GM23248 (cell line): Measurements from ENCODE around the gene HSPA6.

Experiments used
- EZH2 ChIP-seq: fragments of 200-600 bp; sonication (generic); IDR thresholded peaks from 2 replicates; pipeline ENCODE4 v1.6.1; 2018; ENCODE audit warnings: antibody characterized with exemption, mild to moderate bottlenecking; ENCODE audit not compliant: insufficient read depth, poor library complexity, severe bottlenecking
- EZH2phosphoT487 ChIP-seq: fragments of 200-600 bp; sonication (generic); IDR thresholded peaks from 2 replicates; pipeline ENCODE4 v1.6.1; 2018; ENCODE audit warnings: antibody characterized with exemption, moderate library complexity, mild to moderate bottlenecking, low read depth; ENCODE audit not compliant: insufficient read depth

DNA sequence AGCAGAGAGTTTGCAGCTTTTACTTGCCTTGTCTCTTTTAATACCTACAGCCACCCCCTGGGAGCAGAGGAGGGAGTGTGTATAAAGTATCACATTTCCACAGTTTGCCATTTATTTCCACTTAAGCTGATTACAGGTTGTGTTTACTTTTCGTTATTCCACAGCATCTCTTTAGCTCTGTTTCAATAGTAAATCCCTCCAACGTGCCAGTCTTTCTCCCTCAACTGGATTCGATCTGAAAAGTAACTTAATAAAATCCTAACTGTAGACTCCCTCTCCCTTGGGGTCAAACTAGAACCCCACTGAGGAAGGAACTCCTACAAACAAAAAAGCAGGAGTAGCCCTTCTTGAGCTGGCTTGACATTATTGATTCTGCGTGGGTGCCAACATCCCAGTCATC, 22.2 kb upstream of the HSPA6 start:
- TF ChIP-seq EZH2: no peak
- TF ChIP-seq EZH2phosphoT487: no peak
